Measurements from ENCODE around the gene AADAC.

- no peak for TF ChIP-seq EZH2 (IDR thresholded peaks at IDR 0.05; ENCODE audit: insufficient read depth, low read length)
- no peak for TF ChIP-seq CTCF (IDR thresholded peaks at IDR 0.05; ENCODE audit: insufficient read depth, low read depth, low read length)
These were observed 38.3 kb downstream of the AADAC start for GRCh38 chr3:151852074-151852811.
